Neural cell (in vitro differentiated cells): ENCODE results near the gene HDC. TPM values are rescaled to one million over a fixed set of nuclear protein-coding genes. Genes with fewer than 3 reads are reported as not detected.

ENCODE experiments used
- H2AFZ ChIP-seq: fragments of 200-600, 300-800 bp; sonication (generic), shearing (Covaris generic); 2 replicates; pipeline ENCODE4 v1.6.0; 2014; ENCODE audit warnings: low read depth, mild to moderate bottlenecking, antibody characterized with exemption, low read length, moderate library complexity
- H3F3A ChIP-seq: fragments of 200-600 bp; shearing (Covaris generic); 2 replicates; pipeline ENCODE4 v1.6.1; 2016; ENCODE audit warnings: mild to moderate bottlenecking, moderate library complexity, mixed read lengths, antibody characterized with exemption, low read length; ENCODE audit not compliant: insufficient read depth, poor library complexity, severe bottlenecking
- H3K27ac ChIP-seq: fragments of 200-600, 300-800 bp; sonication (generic), shearing (Covaris generic); 2 replicates; pipeline ENCODE4 v1.5.1; 2014; ENCODE audit warnings: mild to moderate bottlenecking, low read length, moderate library complexity
- H3K27me3 ChIP-seq: fragments of 300-800, 200-600 bp; sonication (generic), shearing (Covaris generic); 2 replicates; pipeline ENCODE4 v1.6.0; 2014; ENCODE audit warnings: mild to moderate bottlenecking, low read depth, low read length, moderate library complexity; ENCODE audit not compliant: insufficient read depth
- H3K36me3 ChIP-seq: fragments of 300-800, 200-600 bp; sonication (generic), shearing (Covaris generic); 2 replicates; pipeline ENCODE4 v1.5.1; 2014; ENCODE audit warnings: mild to moderate bottlenecking, antibody characterized with exemption, low read length, moderate library complexity; ENCODE audit not compliant: insufficient read depth
- H3K4me2 ChIP-seq: fragments of 300-800, 200-600 bp; sonication (generic), shearing (Covaris generic); 2 replicates; pipeline ENCODE4 v1.6.0; 2014; ENCODE audit warnings: mild to moderate bottlenecking, low read length
- H3K4me3 ChIP-seq: fragments of 300-800, 200-600 bp; sonication (generic), shearing (Covaris generic); 2 replicates; pipeline ENCODE4 v1.5.1; 2014; ENCODE audit warnings: mild to moderate bottlenecking, low read length, moderate library complexity
- H3K79me2 ChIP-seq: fragments of 200-600 bp; shearing (Covaris generic); replicated peaks from 2 replicates; pipeline ENCODE4 v1.6.0; 2014; ENCODE audit warnings: mild to moderate bottlenecking, low read length, moderate library complexity; ENCODE audit not compliant: insufficient read depth
- H3K9ac ChIP-seq: fragments of 300-800, 200-600 bp; sonication (generic), shearing (Covaris generic); 2 replicates; pipeline ENCODE4 v1.6.1; 2016; ENCODE audit warnings: mild to moderate bottlenecking, low read length, mixed read lengths
- H3K9me2 ChIP-seq: fragments of 200-600 bp; shearing (Covaris generic); 2 replicates; pipeline ENCODE4 v1.6.1; 2016; ENCODE audit warnings: mild to moderate bottlenecking, low read length, mixed read lengths; ENCODE audit not compliant: insufficient read depth
- H3K9me3 ChIP-seq: fragments of 200-600, 300-800 bp; sonication (generic), shearing (Covaris generic); 2 replicates; pipeline ENCODE4 v1.6.1; 2016; ENCODE audit warnings: mild to moderate bottlenecking, mixed run types, low read length, moderate library complexity, mixed read lengths
- H4K20me1 ChIP-seq: fragments of 200-600 bp; shearing (Covaris generic); 2 replicates; pipeline ENCODE4 v1.6.1; 2016; ENCODE audit warnings: mild to moderate bottlenecking, mixed run types; ENCODE audit not compliant: insufficient read depth
- CTCF ChIP-seq: fragments of 450-650 bp; IDR thresholded peaks from 2 replicates; pipeline ENCODE4 v1.5.1; 2014; ENCODE audit warnings: antibody characterized with exemption, mild to moderate bottlenecking, moderate library complexity; ENCODE audit not compliant: poor library complexity, severe bottlenecking
- EP300 ChIP-seq: fragments of 450-650 bp; conservative IDR thresholded peaks from 2 replicates; pipeline ENCODE4 v1.6.1; 2014; ENCODE audit warnings: antibody characterized with exemption, mild to moderate bottlenecking, moderate library complexity; ENCODE audit not compliant: poor library complexity, severe bottlenecking
- EZH2 ChIP-seq: fragments of 200-600, 300-800 bp; shearing (Covaris generic), sonication (generic); IDR thresholded peaks from 2 replicates; pipeline ENCODE4 v1.6.1; 2014; ENCODE audit warnings: antibody characterized with exemption, low read length, borderline replicate concordance, mild to moderate bottlenecking; ENCODE audit not compliant: insufficient read depth, poor library complexity, severe bottlenecking
- MXI1 ChIP-seq: fragments of 450-650 bp; conservative IDR thresholded peaks from 2 replicates; pipeline ENCODE4 v1.6.1; 2014; ENCODE audit warnings: antibody characterized with exemption, mild to moderate bottlenecking; ENCODE audit not compliant: poor library complexity, severe bottlenecking
- POLR2AphosphoS5 ChIP-seq: IDR thresholded peaks from 2 replicates; pipeline ENCODE4 v1.6.1; 2012
- RAD21 ChIP-seq: fragments of 450-650 bp; conservative IDR thresholded peaks from 2 replicates; pipeline ENCODE4 v1.6.1; 2014; ENCODE audit warnings: antibody characterized with exemption, mild to moderate bottlenecking, moderate library complexity
- REST ChIP-seq: IDR thresholded peaks from 2 replicates; pipeline ENCODE4 v1.6.1; 2012; ENCODE audit warnings: borderline replicate concordance
- SMC3 ChIP-seq: fragments of 450-650 bp; conservative IDR thresholded peaks from 2 replicates; pipeline ENCODE4 v1.6.1; 2014; ENCODE audit warnings: antibody characterized with exemption, mild to moderate bottlenecking, moderate library complexity; ENCODE audit not compliant: poor library complexity
- TAF1 ChIP-seq: IDR thresholded peaks from 2 replicates; pipeline ENCODE4 v1.6.1; 2012; ENCODE audit warnings: low read depth
- polyA plus RNA-seq: library from polyadenylated mRNA; depleted of rRNA; stranded (reverse); fragments of >200 nt; gene quantifications from 2 replicates; pipeline ENCODE4 v1.2.3, GENCODE V29; 2014

HDC gene
- polyA plus RNA-seq, 1 donor from 2014 or later = 4.5 TPM

GRCh38 chr15:50225057-50225456 is 40.5 kb downstream of the HDC start:
- Histone ChIP-seq H3F3A (no peaks in the 10 kb centered on the region), H3K36me3 (no peaks in the 10 kb centered on the region), H4K20me1 (no peaks in the 10 kb centered on the region), H3K79me2 (no peaks in the 10 kb centered on the region), H3K9me2 (no peaks in the 10 kb centered on the region), H3K9me3 (no peaks in the 10 kb centered on the region), H3K27ac (no peak overlapping the region), H3K4me2 (no peak overlapping the region), H2AFZ (no peak overlapping the region), H3K4me3 (no peak overlapping the region), H3K9ac (no peak overlapping the region), H3K27me3 (no peaks in the 10 kb centered on the region)
- TF ChIP-seq TAF1 = no peak
- no peak for TF ChIP-seq POLR2AphosphoS5
- no peak for TF ChIP-seq MXI1
- TF ChIP-seq REST = no peak
- no peak for TF ChIP-seq SMC3
- TF ChIP-seq EP300 = no peak
- TF ChIP-seq EZH2 = no peak
- TF ChIP-seq RAD21 = no peak
- no peak for TF ChIP-seq CTCF

GRCh38 chr15:50224606-50225005 is 40.9 kb downstream of the HDC start:
- Histone ChIP-seq H3K9ac (no peak overlapping the region), H3K4me2 (no peak overlapping the region), H3K4me3 (no peak overlapping the region), H3K9me2 (no peaks in the 10 kb centered on the region), H3K27me3 (no peaks in the 10 kb centered on the region), H2AFZ (no peak overlapping the region), H3F3A (no peaks in the 10 kb centered on the region), H4K20me1 (no peaks in the 10 kb centered on the region), H3K36me3 (no peaks in the 10 kb centered on the region), H3K9me3 (no peaks in the 10 kb centered on the region), H3K27ac (no peak overlapping the region), H3K79me2 (no peaks in the 10 kb centered on the region)
- TF ChIP-seq SMC3 = no peak
- no peak for TF ChIP-seq MXI1
- no peak for TF ChIP-seq TAF1
- TF ChIP-seq EZH2 = no peak
- no peak for TF ChIP-seq EP300
- no peak for TF ChIP-seq CTCF
- TF ChIP-seq RAD21 = no peak
- no peak for TF ChIP-seq REST
- TF ChIP-seq POLR2AphosphoS5 = no peak
